GM12875 (cell line): ENCODE data around the gene ABCB9.

Source experiments
- H3K4me3 ChIP-seq: one replicate; pipeline ENCODE4 v1.5.1; 2011; ENCODE audit warnings: low read depth, low read length, control low read depth
- CTCF ChIP-seq: IDR thresholded peaks from 2 replicates; pipeline ENCODE4 v1.5.1; 2011; ENCODE audit warnings: low read depth, mild to moderate bottlenecking, control low read depth, inconsistent platforms, low read length, moderate library complexity, borderline replicate concordance; ENCODE audit not compliant: insufficient read depth

Gene ABCB9

GRCh38 chr12:122958198-122958888 is 7.9 kb downstream of the ABCB9 start:
- no peak for TF ChIP-seq CTCF
- no peak overlapping the region for H3K4me3 ChIP-seq

GRCh38 chr12:122956035-122956434 is 10.2 kb downstream of the ABCB9 start:
- no peak overlapping the region for H3K4me3 ChIP-seq
- no peak for TF ChIP-seq CTCF

GRCh38 chr12:122955156-122955555 is 11.1 kb downstream of the ABCB9 start:
- no peak for TF ChIP-seq CTCF
- H3K4me3 ChIP-seq, result no peak overlapping the region

DNA sequence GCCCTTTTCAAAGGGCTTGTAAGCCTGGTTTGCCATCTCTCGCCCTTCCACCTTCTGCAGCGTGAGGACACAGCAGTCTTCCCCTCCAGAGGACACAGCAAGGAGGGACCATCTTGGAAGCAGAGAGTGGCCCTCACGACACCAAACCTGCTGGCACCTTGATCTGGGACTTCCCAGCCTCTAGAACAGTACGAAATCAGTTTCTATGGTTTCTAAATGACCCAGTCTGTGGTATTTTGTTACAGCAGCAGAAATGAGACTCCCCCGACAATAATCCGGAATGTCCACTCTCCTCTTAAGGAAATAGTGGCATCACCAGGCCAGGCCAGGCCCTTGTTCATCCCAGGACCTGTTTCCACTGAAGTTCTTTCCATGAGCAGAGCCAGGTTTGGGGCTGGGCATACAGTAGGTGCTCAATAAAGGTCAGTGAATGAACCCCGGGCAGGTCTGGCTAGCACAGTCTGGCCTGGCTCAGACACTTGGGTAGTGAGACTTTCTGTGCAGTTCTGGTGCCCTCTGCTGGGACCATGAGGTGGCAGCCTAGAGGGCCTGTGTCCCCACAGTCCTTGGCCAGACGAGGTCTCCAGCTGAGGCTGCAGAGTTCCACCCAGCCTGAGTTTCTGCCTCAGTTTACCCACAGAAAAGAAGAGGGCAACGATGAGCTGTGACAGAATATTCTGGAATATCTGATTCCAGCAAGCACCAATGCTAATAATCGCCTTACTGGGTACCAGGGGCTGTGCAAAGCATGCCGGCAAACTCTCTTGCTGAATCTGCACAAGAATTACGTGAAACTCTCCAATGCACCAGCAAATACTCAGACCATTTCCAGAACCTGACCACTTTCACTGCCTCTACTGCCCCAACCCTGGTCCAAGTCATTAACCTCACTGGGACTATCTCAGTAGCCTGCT is 14.0 kb downstream of the ABCB9 start:
- no peak overlapping the region for H3K4me3 ChIP-seq
- TF ChIP-seq CTCF, result peak; percentile 92

GRCh38 chr12:122951406-122951805 is 14.9 kb downstream of the ABCB9 start:
- no peak for TF ChIP-seq CTCF

DNA sequence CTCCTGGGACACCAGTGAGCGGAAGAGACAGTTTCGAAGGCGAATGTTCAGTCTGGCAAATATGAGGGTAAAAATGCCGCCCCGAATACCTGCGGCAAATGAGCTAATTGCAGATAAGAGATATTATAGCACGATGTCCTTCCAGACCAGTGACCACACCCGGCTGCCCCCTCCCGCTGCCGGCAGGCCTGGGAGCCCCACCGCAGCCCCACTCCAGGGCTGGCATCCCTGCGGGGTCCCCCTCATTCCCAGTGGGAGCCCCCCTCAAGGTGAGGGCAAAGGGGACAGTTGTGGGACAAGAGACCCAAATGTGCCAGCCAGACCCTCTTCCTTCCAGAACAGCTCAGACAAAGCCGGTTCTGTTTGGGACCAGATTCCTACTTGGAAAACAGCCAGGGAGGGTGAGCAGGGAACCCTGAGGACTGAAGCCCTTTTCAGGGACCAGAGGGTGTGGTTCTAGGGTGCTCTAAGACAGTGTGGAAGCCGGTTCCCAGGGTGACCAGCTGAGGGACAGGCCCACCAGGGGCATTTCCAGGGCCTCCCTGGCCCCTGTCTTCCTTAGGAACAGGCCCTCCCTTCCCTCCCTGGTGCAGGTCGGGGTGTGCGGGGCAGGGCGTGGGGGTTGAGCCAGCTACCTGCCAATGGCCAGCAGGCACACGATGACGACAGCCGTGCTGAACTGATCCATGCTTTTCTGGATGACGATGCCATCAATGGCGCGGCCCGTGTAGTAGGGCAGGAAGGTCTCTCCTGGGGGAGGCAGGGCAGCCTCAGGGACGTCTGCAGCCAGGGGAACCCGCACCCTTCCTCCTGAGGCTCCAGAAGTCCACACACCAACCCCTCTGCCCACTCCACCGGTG is 16.2 kb downstream of the ABCB9 start:
- H3K4me3 ChIP-seq, result no peak overlapping the region
- TF ChIP-seq CTCF, result no peak

More at GRCh38 chr12:122951406-122951805, 14.9 kb downstream of the ABCB9 start:
- no peak overlapping the region for H3K4me3 ChIP-seq
